GM19238 (cell line): ENCODE data around the gene DNAI1.
"Not testable (repeated sequence)": the region's sequence is repeated elsewhere in the genome, so short reads cannot be mapped to it uniquely, and the experiment has no call there.

Source experiments
- DNase-seq: peaks from one replicate; pipeline ENCODE4 v3.0.0; 2011; ENCODE audit warnings: low spot score; ENCODE audit not compliant: insufficient read length

The DNAI1 gene

GRCh38 chr9:34512131-34513078 is 53.8 kb downstream of the DNAI1 start:
- no peak for DNase-seq

GRCh38 chr9:34513567-34514214 is 55.1 kb downstream of the DNAI1 start:
- DNase-seq = no peak

GRCh38 chr9:34514401-34514800 is 55.8 kb downstream of the DNAI1 start:
- DNase-seq = no peak

- DNase-seq = no peak
Measured at GRCh38 chr9:34514816-34515215, 56.2 kb downstream of the DNAI1 start.

GRCh38 chr9:34515959-34516358 is 57.4 kb downstream of the DNAI1 start:
- DNase-seq = no peak

GRCh38 chr9:34517185-34517584 is 58.6 kb downstream of the DNAI1 start:
- DNase-seq = no peak

GRCh38 chr9:34518110-34518616 is 59.6 kb downstream of the DNAI1 start:
- no peak for DNase-seq

- DNase-seq = no peak
Measured at GRCh38 chr9:34518896-34519295, 60.3 kb downstream of the DNAI1 start.

- DNase-seq = no peak
Measured at GRCh38 chr9:34519321-34520020, 60.9 kb downstream of the DNAI1 start.

- DNase-seq = no peak
Measured at GRCh38 chr9:34520096-34520495, 61.5 kb downstream of the DNAI1 start.

GRCh38 chr9:34520505-34521385 is 62.1 kb downstream of the DNAI1 start:
- no peak for DNase-seq

- DNase-seq = no peak
Measured at GRCh38 chr9:34521406-34522045, 62.9 kb downstream of the DNAI1 start.

- DNase-seq = no peak
Measured at GRCh38 chr9:34522091-34522887, 63.7 kb downstream of the DNAI1 start.

GRCh38 chr9:34522971-34523797 is 64.6 kb downstream of the DNAI1 start, which contains the start of gene ENHO:
Gene ENHO, minus strand, starts transcription at chr9:34522990. Its CDS starts 1,295 bp downstream, at chr9:34521695.
- DNase-seq = peak; percentile 71

GRCh38 chr9:34524349-34524748 is 65.7 kb downstream of the DNAI1 start:
- no peak for DNase-seq

GRCh38 chr9:34526026-34526425 is 67.4 kb downstream of the DNAI1 start:
- no peak for DNase-seq

GRCh38 chr9:34532041-34532440 is 73.4 kb downstream of the DNAI1 start:
- not testable (repeated sequence) for DNase-seq

- DNase-seq = no peak
Measured at GRCh38 chr9:34536685-34537084, 78.1 kb downstream of the DNAI1 start.
